Activated naive CD8-positive, alpha-beta T cell treated with anti-CD3 and anti-CD28 coated beads, Interleukin-2, amount 50 U/mL, for 24 hours (primary cell): Measurements from ENCODE around the gene WAPL.
"Not testable (repeated sequence)": the region's sequence is repeated elsewhere in the genome, so short reads cannot be mapped to it uniquely, and the experiment has no call there.

Source experiments
- ATAC-seq: fragments of 150-1000 bp; cut with Tn5 transposase; one replicate; pipeline ENCODE4 v1.10.0; 2021
- DNase-seq: peaks from one replicate; pipeline ENCODE4 v3.0.0; 2021
- H3K27ac Mint-ChIP-seq: one replicate; pipeline ENCODE4 v1.8.0; 2021; ENCODE audit warnings: mild to moderate bottlenecking, mixed read lengths
- H3K27me3 Mint-ChIP-seq: one replicate; pipeline ENCODE4 v1.8.0; 2021; ENCODE audit warnings: mixed read lengths
- H3K36me3 Mint-ChIP-seq: one replicate; pipeline ENCODE4 v1.8.0; 2021; ENCODE audit warnings: low read depth, mixed read lengths
- H3K4me1 Mint-ChIP-seq: one replicate; pipeline ENCODE4 v1.8.0; 2021; ENCODE audit warnings: mixed read lengths
- H3K4me3 Mint-ChIP-seq: one replicate; pipeline ENCODE4 v1.8.0; 2021; ENCODE audit warnings: mild to moderate bottlenecking, moderate library complexity, mixed read lengths
- H3K9me3 Mint-ChIP-seq: one replicate; pipeline ENCODE4 v1.8.0; 2021; ENCODE audit warnings: mixed read lengths

Gene WAPL

GRCh38 chr10:86535132-86535882 is 13.7 kb upstream of the WAPL start:
- Mint-ChIP-seq H3K36me3 (peaks cover 2% of the 10 kb centered on the region), H3K4me1 (peaks cover 17% of the 10 kb centered on the region), H3K4me3 (peak overlapping the region; percentile 52), H3K27ac (no peak overlapping the region), H3K9me3 (peaks cover 5% of the 10 kb centered on the region), H3K27me3 (no peaks in the 10 kb centered on the region)
- ATAC-seq (peak; percentile 51), DNase-seq (peak; percentile 36)

- H3K27ac Mint-ChIP-seq = no peak overlapping the region
- no peaks in the 10 kb centered on the region for H3K36me3 Mint-ChIP-seq
- no peak for DNase-seq
- ATAC-seq = no peak
- H3K4me3 Mint-ChIP-seq = no peak overlapping the region
- H3K9me3 Mint-ChIP-seq = peaks cover under 1% of the 10 kb centered on the region
- peaks cover 9% of the 10 kb centered on the region for H3K4me1 Mint-ChIP-seq
- H3K27me3 Mint-ChIP-seq = peaks cover 2% of the 10 kb centered on the region
These were observed 11.7 kb upstream of the WAPL start for GRCh38 chr10:86533328-86533727.

- not testable (repeated sequence) for H3K9me3 Mint-ChIP-seq, DNase-seq, H3K36me3 Mint-ChIP-seq, H3K4me3 Mint-ChIP-seq, H3K27me3 Mint-ChIP-seq, ATAC-seq, H3K27ac Mint-ChIP-seq
- H3K4me1 Mint-ChIP-seq = peaks cover 14% of the 10 kb centered on the region
These were observed 7.1 kb upstream of the WAPL start for GRCh38 chr10:86528736-86529135.

GRCh38 chr10:86526606-86527005 is 5.0 kb upstream of the WAPL start:
- no peak overlapping the region for H3K27ac Mint-ChIP-seq
- H3K9me3 Mint-ChIP-seq = no peaks in the 10 kb centered on the region
- H3K27me3 Mint-ChIP-seq = peaks cover 2% of the 10 kb centered on the region
- peaks cover 4% of the 10 kb centered on the region for H3K36me3 Mint-ChIP-seq
- ATAC-seq (no peak), DNase-seq (no peak)
- H3K4me3 Mint-ChIP-seq = no peak overlapping the region
- peaks cover 30% of the 10 kb centered on the region for H3K4me1 Mint-ChIP-seq

GRCh38 chr10:86525713-86526112 is 4.1 kb upstream of the WAPL start:
- ATAC-seq, H3K9me3 Mint-ChIP-seq, H3K27me3 Mint-ChIP-seq, H3K36me3 Mint-ChIP-seq, H3K4me3 Mint-ChIP-seq, H3K27ac Mint-ChIP-seq, DNase-seq: not testable (repeated sequence)
- peaks cover 32% of the 10 kb centered on the region for H3K4me1 Mint-ChIP-seq

GRCh38 chr10:86524225-86524962 is 2.8 kb upstream of the WAPL start:
- H3K4me1 Mint-ChIP-seq = peaks cover 42% of the 10 kb centered on the region
- H3K36me3 Mint-ChIP-seq = peaks cover 11% of the 10 kb centered on the region
- H3K9me3 Mint-ChIP-seq = no peaks in the 10 kb centered on the region
- H3K27me3 Mint-ChIP-seq = no peaks in the 10 kb centered on the region
- no peak overlapping the region for H3K4me3 Mint-ChIP-seq
- no peak overlapping the region for H3K27ac Mint-ChIP-seq
- DNase-seq (no peak), ATAC-seq (no peak)

GRCh38 chr10:86523348-86523747 is 1.8 kb upstream of the WAPL start:
- no peak for DNase-seq
- Mint-ChIP-seq H3K4me1 (peaks cover 53% of the 10 kb centered on the region), H3K27ac (peak overlapping the region; percentile 2), H3K9me3 (no peaks in the 10 kb centered on the region), H3K4me3 (peak overlapping the region; percentile 89), H3K36me3 (peaks cover 18% of the 10 kb centered on the region), H3K27me3 (no peaks in the 10 kb centered on the region)
- ATAC-seq = no peak

- no peak for ATAC-seq
- peaks cover 60% of the 10 kb centered on the region for H3K4me1 Mint-ChIP-seq
- H3K27me3 Mint-ChIP-seq = no peaks in the 10 kb centered on the region
- peak overlapping the region; percentile 89 for H3K27ac Mint-ChIP-seq
- H3K9me3 Mint-ChIP-seq = no peaks in the 10 kb centered on the region
- peak overlapping the region; percentile 89 for H3K4me3 Mint-ChIP-seq
- DNase-seq = no peak
- peaks cover 25% of the 10 kb centered on the region for H3K36me3 Mint-ChIP-seq
These were observed 891 bp upstream of the WAPL start for GRCh38 chr10:86522510-86522855.

GRCh38 chr10:86520871-86521677 is 518 bp downstream of the WAPL start:
- peak overlapping the region; percentile 88 for H3K27ac Mint-ChIP-seq
- H3K9me3 Mint-ChIP-seq = no peaks in the 10 kb centered on the region
- peaks cover 38% of the 10 kb centered on the region for H3K36me3 Mint-ChIP-seq
- H3K4me3 Mint-ChIP-seq = peak overlapping the region; percentile 89
- no peaks in the 10 kb centered on the region for H3K27me3 Mint-ChIP-seq
- peak; percentile 56 for DNase-seq
- H3K4me1 Mint-ChIP-seq = peaks cover 73% of the 10 kb centered on the region
- peak; percentile 21 for ATAC-seq

- no peaks in the 10 kb centered on the region for H3K9me3 Mint-ChIP-seq
- peak overlapping the region; percentile 89 for H3K4me3 Mint-ChIP-seq
- peaks cover 80% of the 10 kb centered on the region for H3K4me1 Mint-ChIP-seq
- H3K36me3 Mint-ChIP-seq = peaks cover 55% of the 10 kb centered on the region
- H3K27me3 Mint-ChIP-seq = no peaks in the 10 kb centered on the region
- DNase-seq = no peak
- H3K27ac Mint-ChIP-seq = no peak overlapping the region
- no peak for ATAC-seq
These were observed 2.8 kb downstream of the WAPL start for GRCh38 chr10:86518781-86519180.

- ATAC-seq (no peak), DNase-seq (no peak)
- H3K4me1 Mint-ChIP-seq = peaks cover 45% of the 10 kb centered on the region
- H3K36me3 Mint-ChIP-seq = peaks cover 50% of the 10 kb centered on the region
- no peaks in the 10 kb centered on the region for H3K9me3 Mint-ChIP-seq
- H3K27ac Mint-ChIP-seq = no peak overlapping the region
- no peaks in the 10 kb centered on the region for H3K27me3 Mint-ChIP-seq
- H3K4me3 Mint-ChIP-seq = no peak overlapping the region
These were observed 9.5 kb downstream of the WAPL start for GRCh38 chr10:86512137-86512536.

- Mint-ChIP-seq H3K36me3 (peaks cover 41% of the 10 kb centered on the region), H3K27ac (no peak overlapping the region), H3K4me3 (no peak overlapping the region), H3K27me3 (no peaks in the 10 kb centered on the region), H3K4me1 (peaks cover 41% of the 10 kb centered on the region), H3K9me3 (no peaks in the 10 kb centered on the region)
- ATAC-seq = no peak
- no peak for DNase-seq
These were observed 10.3 kb downstream of the WAPL start for GRCh38 chr10:86511027-86511865.

GRCh38 chr10:86509145-86509544 is 12.4 kb downstream of the WAPL start:
- no peak overlapping the region for H3K27ac Mint-ChIP-seq
- H3K4me3 Mint-ChIP-seq = no peak overlapping the region
- no peak for ATAC-seq
- H3K9me3 Mint-ChIP-seq = no peaks in the 10 kb centered on the region
- DNase-seq = no peak
- H3K4me1 Mint-ChIP-seq = peaks cover 39% of the 10 kb centered on the region
- no peaks in the 10 kb centered on the region for H3K27me3 Mint-ChIP-seq
- peaks cover 24% of the 10 kb centered on the region for H3K36me3 Mint-ChIP-seq

GRCh38 chr10:86508217-86508616 is 13.4 kb downstream of the WAPL start:
- Mint-ChIP-seq H3K36me3 (peaks cover 23% of the 10 kb centered on the region), H3K27me3 (no peaks in the 10 kb centered on the region), H3K4me1 (peaks cover 32% of the 10 kb centered on the region), H3K27ac (no peak overlapping the region), H3K4me3 (no peak overlapping the region), H3K9me3 (no peaks in the 10 kb centered on the region)
- DNase-seq (no peak), ATAC-seq (no peak)
